Prostate gland (tissue), 2 donors: Measurements from ENCODE around the gene RAPGEF3. TPM values are rescaled to one million over a fixed set of nuclear protein-coding genes. Genes with fewer than 3 reads are reported as not detected.

Source experiments
- DNase-seq: peaks from one replicate; pipeline ENCODE4 v3.0.0-alpha.2; 2019; ENCODE audit warnings: low spot score
- H3K27ac ChIP-seq, 2 donors: fragments of 200-600 bp; sonication (generic); 2 replicates each; pipeline ENCODE4 v1.5.1; 2017 to 2019
- H3K27me3 ChIP-seq: fragments of 200-600 bp; sonication (generic); replicated peaks from 2 replicates; pipeline ENCODE4 v1.5.1; 2019; ENCODE audit not compliant: insufficient read depth
- H3K36me3 ChIP-seq, 2 donors: fragments of 200-600 bp; sonication (generic); 1 replicate in 1 of 2; 2 replicates in 1 of 2; pipeline versions ENCODE4 v1.5.1 to v1.8.1; 2017 to 2019
- H3K4me1 ChIP-seq: fragments of 200-600 bp; sonication (generic); replicated peaks from 2 replicates; pipeline ENCODE4 v1.5.1; 2019
- H3K4me3 ChIP-seq, 2 donors: fragments of 200-600 bp; sonication (generic); 2 replicates each; pipeline ENCODE4 v1.5.1; 2017 to 2019
- H3K9me3 ChIP-seq: fragments of 200-600 bp; sonication (generic); 2 replicates; pipeline ENCODE4 v1.5.1; 2017
- CTCF ChIP-seq, 4 experiments: fragments of 200-600 bp in 2 of 4; fragments of 450-650 bp in 2 of 4; sonication (generic) in 2 of 4; IDR thresholded peaks; 1 replicate in 3 of 4; 2 replicates in 1 of 4; pipeline ENCODE4 v1.5.1; 2016 to 2019; ENCODE audit warnings: antibody characterized with exemption in 4 of 4, mild to moderate bottlenecking in 2 of 4, moderate library complexity in 2 of 4
- POLR2A ChIP-seq: fragments of 450-650 bp; IDR thresholded peaks from one replicate; pipeline ENCODE4 v1.6.1; 2016; ENCODE audit warnings: antibody characterized with exemption, mild to moderate bottlenecking
- POLR2AphosphoS5 ChIP-seq: sonication (generic); formaldehyde crosslinking; IDR thresholded peaks from one replicate; pipeline ENCODE4 v1.6.1; 2017; ENCODE audit warnings: antibody characterized with exemption
- WGBS: methylation state at CpG from one replicate; pipeline ENCODE4 v1.1.5; 2018; 5-methylcytosine and 5-hydroxymethylcytosine counted together
- intact Hi-C: fragments of 100-400 bp; cut with DNase I; formaldehyde crosslinking; loops from one replicate; pipeline ENCODE4 v1.14.2; 2022
- total RNA-seq, 2 donors: library from RNA; depleted of rRNA; stranded (reverse); fragments of >200 nt; gene quantifications; one replicate each; pipeline ENCODE4 v1.1.0, GENCODE V29; 2016

RAPGEF3 gene
- total RNA-seq, 2 donors from 2014 or later: 19.1 to 28.5 TPM

DNA sequence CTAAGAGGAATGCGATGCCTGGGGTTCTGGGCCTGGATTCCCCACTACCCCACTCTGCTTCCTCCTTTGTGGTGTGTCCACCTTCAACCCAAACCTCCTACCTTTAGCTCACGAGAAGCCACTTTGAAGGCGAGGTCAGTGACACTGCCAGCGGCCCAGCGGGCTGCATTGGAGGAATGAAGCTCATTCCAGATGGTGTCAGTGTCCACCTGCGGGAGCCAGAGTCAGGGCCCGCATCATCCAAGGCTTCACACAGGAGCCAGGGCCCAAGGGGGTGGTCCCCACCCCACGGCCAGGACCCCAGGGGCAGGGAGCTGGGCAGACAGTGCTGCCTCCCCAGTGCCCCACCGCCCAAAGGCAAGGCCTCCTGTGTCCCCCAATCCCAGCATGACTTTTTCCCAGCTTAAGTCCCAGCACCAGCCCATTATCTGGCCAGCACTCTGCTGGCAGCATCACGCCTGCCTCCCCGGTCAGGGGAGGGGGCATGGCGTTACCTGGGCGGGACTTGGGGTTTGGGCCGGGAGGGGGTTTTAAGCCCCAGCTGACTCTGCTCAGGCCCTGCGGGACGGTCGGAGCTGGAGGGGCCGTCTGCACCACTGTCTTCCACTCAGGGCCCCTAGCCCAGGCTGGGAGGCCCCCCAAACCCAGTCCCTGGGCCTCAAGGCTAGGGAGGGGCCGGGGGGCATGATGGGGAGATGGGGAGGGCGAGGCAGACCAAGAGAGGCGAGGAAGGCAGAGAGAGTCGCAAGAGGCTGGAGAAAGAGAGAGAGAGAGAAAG, 31.2 kb upstream of the RAPGEF3 start:
- no peaks in the 10 kb centered on the region for H3K27me3 ChIP-seq
- peaks cover 32 to 47% of the 10 kb centered on the region in 2 donors for H3K36me3 ChIP-seq
- H3K4me3 ChIP-seq: no peak overlapping the region
- H3K9me3 ChIP-seq: no peaks in the 10 kb centered on the region
- no peak overlapping the region for H3K27ac ChIP-seq
- DNase-seq: no peak
- no peaks in the 10 kb centered on the region for H3K4me1 ChIP-seq
- intact Hi-C loops: no loop called here
- TF ChIP-seq POLR2AphosphoS5 (no peak), CTCF (IDR thresholded peaks at IDR 0.05) (no peak), POLR2A (no peak)
- WGBS: 90% methylated on average over 22 of the region's 22 CpGs

GRCh38 chr12:47789141-47789540, 30.5 kb upstream of the RAPGEF3 start:
- Histone ChIP-seq H3K27me3 (no peaks in the 10 kb centered on the region), H3K27ac (no peak overlapping the region), H3K36me3 (peaks cover 32 to 47% of the 10 kb centered on the region in 2 donors), H3K4me3 (no peak overlapping the region), H3K9me3 (no peaks in the 10 kb centered on the region), H3K4me1 (no peaks in the 10 kb centered on the region)
- TF ChIP-seq POLR2AphosphoS5 (no peak), POLR2A (no peak), CTCF (IDR thresholded peaks at IDR 0.05) (no peak)
- intact Hi-C loops: no loop called here
- 95% methylated on average over 5 of the region's 5 CpGs for WGBS
- DNase-seq: no peak

DNA sequence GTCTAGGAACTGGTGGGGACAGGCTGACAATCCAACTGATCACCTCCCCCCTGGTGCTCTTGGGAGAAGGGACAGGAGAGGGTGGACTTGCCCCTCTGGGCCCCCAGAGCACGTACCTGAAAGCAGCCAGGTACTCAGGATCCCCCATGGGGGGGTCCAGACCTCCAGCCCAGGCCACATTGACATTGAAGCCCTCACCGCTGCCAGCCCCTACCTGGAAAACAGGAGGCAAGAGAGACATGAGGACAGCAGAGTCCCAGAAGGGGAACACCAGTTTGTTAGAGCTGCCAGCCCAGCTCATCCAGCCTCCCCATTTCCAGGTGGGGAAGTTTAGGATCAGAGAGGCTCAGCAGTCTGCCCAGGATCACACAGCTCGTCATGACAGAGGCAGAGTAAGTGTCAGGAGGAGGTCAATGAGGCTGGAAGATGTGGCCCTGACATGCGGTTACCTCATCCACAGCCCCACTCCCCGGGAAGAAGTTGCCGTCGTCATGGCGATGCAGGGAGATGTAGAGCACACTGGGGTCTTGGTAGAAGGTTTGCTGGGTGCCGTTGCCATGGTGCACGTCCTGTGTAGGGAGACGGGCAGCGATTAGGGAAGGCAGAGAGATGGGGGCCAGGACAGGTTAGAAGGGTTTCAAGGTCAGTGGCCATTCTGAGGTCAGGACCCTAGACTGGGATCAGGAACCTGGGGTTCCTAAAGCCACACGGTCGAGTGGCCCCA, 29.1 kb upstream of the RAPGEF3 start:
- WGBS: 88% methylated on average over 12 of the region's 14 CpGs
- Histone ChIP-seq H3K4me3 (no peak overlapping the region), H3K27me3 (no peaks in the 10 kb centered on the region), H3K27ac (no peak overlapping the region), H3K36me3 (peaks cover 32 to 47% of the 10 kb centered on the region in 2 donors), H3K4me1 (no peaks in the 10 kb centered on the region), H3K9me3 (no peaks in the 10 kb centered on the region)
- TF ChIP-seq POLR2AphosphoS5 (no peak), CTCF (IDR thresholded peaks at IDR 0.05) (no peak), POLR2A (no peak)
- DNase-seq: no peak
- intact Hi-C loops: no loop called here

GRCh38 chr12:47786662-47787280, 28.1 kb upstream of the RAPGEF3 start:
- H3K9me3 ChIP-seq: no peaks in the 10 kb centered on the region
- TF ChIP-seq POLR2AphosphoS5: no peak
- no peak for TF ChIP-seq CTCF (IDR thresholded peaks at IDR 0.05)
- H3K4me3 ChIP-seq: no peak overlapping the region
- DNase-seq: no peak
- intact Hi-C loops: no loop called here
- H3K36me3 ChIP-seq: peaks cover 32 to 47% of the 10 kb centered on the region in 2 donors
- H3K27me3 ChIP-seq: no peaks in the 10 kb centered on the region
- H3K27ac ChIP-seq: no peak overlapping the region
- peaks cover 8% of the 10 kb centered on the region for H3K4me1 ChIP-seq
- 98% methylated on average over 10 of the region's 10 CpGs for WGBS
